Naive thymus-derived CD4-positive, alpha-beta T cell (primary cell): ENCODE measurements around the gene URGCP. TPM values are rescaled to one million over a fixed set of nuclear protein-coding genes. Genes with fewer than 3 reads are reported as not detected.

Experiments used
- ATAC-seq: fragments of 150-1000 bp; cut with Tn5 transposase; 2 replicates; pipeline ENCODE4 v1.10.0; 2021; ENCODE audit warnings: mild to moderate bottlenecking, moderate library complexity
- CTCF ChIA-PET: fragments of 350-600 bp; sonication (Branson Sonifier 250); formaldehyde crosslinking; loops from one replicate; lab custom pipeline; 2021; ENCODE audit warnings: antibody characterized with exemption; lab: Charles Lee
- POLR2A ChIA-PET: fragments of 350-600 bp; sonication (Branson Sonifier 250); formaldehyde crosslinking; loops from one replicate; lab custom pipeline; 2021; ENCODE audit warnings: antibody characterized with exemption, inconsistent platforms; lab: Charles Lee
- DNase-seq, 9 donors: peaks; one replicate each; pipeline versions ENCODE4 v3.0.0 to v3.0.0-alpha.2; 2020 to 2022; ENCODE audit warnings: mixed read lengths in 1 of 9
- H3K27ac ChIP-seq: one replicate; pipeline ENCODE4 v1.7.0; 2013; ENCODE audit warnings: mild to moderate bottlenecking, low read depth, low read length, moderate library complexity
- H3K27me3 ChIP-seq, 2 donors: one replicate each; pipeline ENCODE4 v1.7.0; 2013; ENCODE audit warnings: low read length in 2 of 2, mild to moderate bottlenecking in 2 of 2, moderate library complexity in 2 of 2; ENCODE audit not compliant: control insufficient read depth in 2 of 2, insufficient read depth in 2 of 2
- H3K36me3 ChIP-seq, 3 experiments: 1 replicate in 2 of 3; 2 replicates in 1 of 3; pipeline ENCODE4 v1.7.0; 2013; ENCODE audit warnings: low read length in 3 of 3, mild to moderate bottlenecking in 3 of 3, moderate library complexity in 1 of 3; ENCODE audit not compliant: insufficient read depth in 3 of 3, control insufficient read depth in 2 of 3
- H3K4me1 ChIP-seq, 2 donors: one replicate each; pipeline ENCODE4 v1.7.0; 2013; ENCODE audit warnings: low read length in 2 of 2, mild to moderate bottlenecking in 2 of 2, moderate library complexity in 1 of 2; ENCODE audit not compliant: control insufficient read depth in 2 of 2, insufficient read depth in 2 of 2
- H3K4me3 ChIP-seq: 2 replicates; pipeline ENCODE4 v1.7.0; 2013; ENCODE audit warnings: mild to moderate bottlenecking, low read length
- H3K9me3 ChIP-seq, 3 experiments: 1 replicate in 2 of 3; 2 replicates in 1 of 3; pipeline ENCODE4 v1.7.0; 2013; ENCODE audit warnings: low read length in 3 of 3; ENCODE audit not compliant: control insufficient read depth in 2 of 3
- H3K27ac Mint-ChIP-seq, 9 donors: one replicate each; pipeline ENCODE4 v1.8.0; 2020 to 2022; ENCODE audit warnings: mixed read lengths in 9 of 9, mild to moderate bottlenecking in 8 of 9, moderate library complexity in 5 of 9, inconsistent platforms in 2 of 9
- H3K27me3 Mint-ChIP-seq, 5 donors: one replicate each; pipeline ENCODE4 v1.8.0; 2021 to 2022; ENCODE audit warnings: mixed read lengths in 5 of 5, mild to moderate bottlenecking in 1 of 5
- H3K36me3 Mint-ChIP-seq, 5 donors: one replicate each; pipeline ENCODE4 v1.8.0; 2020 to 2022; ENCODE audit warnings: mixed read lengths in 5 of 5, mild to moderate bottlenecking in 3 of 5, inconsistent platforms in 1 of 5
- H3K4me1 Mint-ChIP-seq, 7 donors: one replicate each; pipeline ENCODE4 v1.8.0; 2020 to 2022; ENCODE audit warnings: mixed read lengths in 7 of 7, mild to moderate bottlenecking in 3 of 7, inconsistent platforms in 1 of 7
- H3K4me3 Mint-ChIP-seq, 10 donors: one replicate each; pipeline ENCODE4 v1.8.0; 2020 to 2022; ENCODE audit warnings: mild to moderate bottlenecking in 10 of 10, mixed read lengths in 10 of 10, moderate library complexity in 6 of 10, inconsistent platforms in 2 of 10
- H3K9me3 Mint-ChIP-seq, 11 donors: one replicate each; pipeline ENCODE4 v1.8.0; 2020 to 2022; ENCODE audit warnings: mixed read lengths in 11 of 11, mild to moderate bottlenecking in 4 of 11, inconsistent platforms in 1 of 11, moderate library complexity in 1 of 11
- intact Hi-C, 2 donors: fragments of 100-400 bp; cut with micrococcal nuclease; formaldehyde crosslinking; loops; one replicate each; pipeline ENCODE4 v1.15.1; 2023
- polyA plus RNA-seq, 2 donors: library from polyadenylated mRNA; unstranded; fragments of 300-500 nt; fragmentation: Illumina TruSeq; gene quantifications; one replicate each; pipeline ENCODE4 v1.2.3, GENCODE V29; 2021
- total RNA-seq, 6 experiments: library from RNA in 5 of 6; stranded (reverse) in 5 of 6; gene quantifications; 1 replicate in 5 of 6; 2 replicates in 1 of 6; pipeline ENCODE4 v1.2.3 and lab custom pipeline; 2021 to 2026

URGCP gene
- total and polyA plus RNA-seq, 7 experiments from 2014 or later: 20.0 to 40.6 (median 26.8) TPM

- no peak for ATAC-seq
- Mint-ChIP-seq H3K4me3 (peak overlapping the region; percentile 88 to 97 (median 94)), H3K27me3 (peaks cover 0 to 3% (median 0%) of the 10 kb centered on the region in 5 donors), H3K27ac (peak overlapping the region; percentile 72 to 97 (median 86)), H3K36me3 (peaks cover 14 to 26% (median 19%) of the 10 kb centered on the region in 5 donors), H3K9me3 (peaks cover 0 to 2% (median 0%) of the 10 kb centered on the region in 11 donors), H3K4me1 (peaks cover 0 to 24% (median 22%) of the 10 kb centered on the region in 7 donors)
- H3K27ac ChIP-seq: peak overlapping the region; percentile 78
- DNase-seq: no peak
- peaks cover 4 to 18% (median 5%) of the 10 kb centered on the region in 3 experiments for H3K36me3 ChIP-seq
- ChIA-PET POLR2A (interaction anchor here (0.6 to 1.6 kb wide), 6 partner anchors 9 to 667 kb away, joined by 3 to 14 read pairs (median 3); partner anchors contain the start of gene UBE2D4), CTCF (no interaction called here)
- peaks cover 13 to 15% of the 10 kb centered on the region in 2 donors for H3K4me1 ChIP-seq
- intact Hi-C loops: loop anchor here (5.0 kb wide), 3 partner anchors 214 to 1899 kb away; partner anchors contain the start of genes POLM (in 1 of the 2) and YKT6 (in 1 of the 2)
- H3K4me3 ChIP-seq: peak overlapping the region; percentile 92
- H3K9me3 ChIP-seq: no peaks in the 10 kb centered on the region
- H3K27me3 ChIP-seq: no peaks in the 10 kb centered on the region
Observed at GRCh38 chr7:43868181-43868580, 38.2 kb downstream of the URGCP start.

GRCh38 chr7:43865277-43865676, 41.1 kb downstream of the URGCP start:
- no peak overlapping the region for H3K4me3 ChIP-seq
- H3K27me3 ChIP-seq: no peaks in the 10 kb centered on the region
- no peak for DNase-seq
- CTCF ChIA-PET: interaction anchor here (0.6 kb wide), 1 partner anchor 202 kb away, joined by 3 read pairs; no protein-coding TSS in a partner anchor
- H3K4me1 ChIP-seq: peaks cover 13 to 14% of the 10 kb centered on the region in 2 donors
- peaks cover 14 to 23% (median 19%) of the 10 kb centered on the region in 5 donors for H3K36me3 Mint-ChIP-seq
- H3K27ac Mint-ChIP-seq: peak overlapping the region in 1 of 9 donors; percentile 26
- H3K4me1 Mint-ChIP-seq: peaks cover 0 to 23% (median 20%) of the 10 kb centered on the region in 7 donors
- H3K9me3 Mint-ChIP-seq: peaks cover 0 to 2% (median 0%) of the 10 kb centered on the region in 11 donors
- no peak overlapping the region for H3K27ac ChIP-seq
- no peak for ATAC-seq
- peaks cover 0 to 19% (median 0%) of the 10 kb centered on the region in 5 donors for H3K27me3 Mint-ChIP-seq
- no peak overlapping the region for H3K4me3 Mint-ChIP-seq
- POLR2A ChIA-PET: no interaction called here
- H3K9me3 ChIP-seq: no peaks in the 10 kb centered on the region
- intact Hi-C loops: loop anchor here (5.0 kb wide), 3 partner anchors 217 to 1902 kb away; partner anchors contain the start of genes POLM (in 1 of the 2) and YKT6 (in 1 of the 2)
- H3K36me3 ChIP-seq: peaks cover 4 to 18% (median 5%) of the 10 kb centered on the region in 3 experiments

GRCh38 chr7:43864126-43864525, 42.3 kb downstream of the URGCP start:
- H3K27ac ChIP-seq: no peak overlapping the region
- POLR2A ChIA-PET: no interaction called here
- H3K4me3 ChIP-seq: no peak overlapping the region
- Mint-ChIP-seq H3K4me3 (no peak overlapping the region), H3K36me3 (peaks cover 14 to 22% (median 19%) of the 10 kb centered on the region in 5 donors), H3K4me1 (peaks cover 0 to 15% (median 11%) of the 10 kb centered on the region in 7 donors), H3K27ac (no peak overlapping the region), H3K27me3 (peaks cover 0 to 25% (median 0%) of the 10 kb centered on the region in 5 donors), H3K9me3 (peaks cover 0 to 3% (median 0%) of the 10 kb centered on the region in 11 donors)
- no peaks in the 10 kb centered on the region for H3K9me3 ChIP-seq
- DNase-seq (no peak), ATAC-seq (no peak)
- peaks cover 4 to 18% (median 5%) of the 10 kb centered on the region in 3 experiments for H3K36me3 ChIP-seq
- peaks cover 8% of the 10 kb centered on the region in 2 donors for H3K4me1 ChIP-seq
- intact Hi-C loops: no loop called here
- CTCF ChIA-PET: interaction anchor here (0.8 kb wide), 1 partner anchor 26 kb away, joined by 3 read pairs; no protein-coding TSS in a partner anchor
- H3K27me3 ChIP-seq: no peaks in the 10 kb centered on the region

- Mint-ChIP-seq H3K27me3 (peaks cover 0 to 18% (median 0%) of the 10 kb centered on the region in 5 donors), H3K4me3 (no peak overlapping the region), H3K9me3 (peaks cover 0 to 3% (median 0%) of the 10 kb centered on the region in 11 donors), H3K27ac (no peak overlapping the region), H3K4me1 (no peaks in the 10 kb centered on the region), H3K36me3 (no peaks in the 10 kb centered on the region)
- DNase-seq (no peak), ATAC-seq (no peak)
- no peaks in the 10 kb centered on the region for H3K36me3 ChIP-seq
- no peaks in the 10 kb centered on the region for H3K9me3 ChIP-seq
- H3K27ac ChIP-seq: no peak overlapping the region
- CTCF ChIA-PET: interaction anchor here (0.8 kb wide), 1 partner anchor 666 kb away, joined by 3 read pairs; no protein-coding TSS in a partner anchor
- H3K4me3 ChIP-seq: no peak overlapping the region
- intact Hi-C loops: no loop called here
- POLR2A ChIA-PET: no interaction called here
- no peaks in the 10 kb centered on the region for H3K4me1 ChIP-seq
- no peaks in the 10 kb centered on the region for H3K27me3 ChIP-seq
Observed at GRCh38 chr7:43856996-43857395, 49.4 kb downstream of the URGCP start.

GRCh38 chr7:43856316-43856715, 50.1 kb downstream of the URGCP start:
- Mint-ChIP-seq H3K27me3 (peaks cover 0 to 14% (median 0%) of the 10 kb centered on the region in 5 donors), H3K27ac (no peak overlapping the region), H3K4me3 (no peak overlapping the region), H3K9me3 (peaks cover 0 to 3% (median 0%) of the 10 kb centered on the region in 11 donors), H3K36me3 (no peaks in the 10 kb centered on the region), H3K4me1 (no peaks in the 10 kb centered on the region)
- Histone ChIP-seq H3K9me3 (no peaks in the 10 kb centered on the region), H3K36me3 (no peaks in the 10 kb centered on the region), H3K4me3 (no peak overlapping the region), H3K4me1 (no peaks in the 10 kb centered on the region), H3K27me3 (no peaks in the 10 kb centered on the region), H3K27ac (no peak overlapping the region)
- DNase-seq: no peak
- intact Hi-C loops: no loop called here
- POLR2A ChIA-PET: no interaction called here
- CTCF ChIA-PET: interaction anchor here (0.8 kb wide), 1 partner anchor 665 kb away, joined by 3 read pairs; no protein-coding TSS in a partner anchor
- ATAC-seq: no peak

- no peaks in the 10 kb centered on the region for H3K36me3 Mint-ChIP-seq
- H3K27me3 Mint-ChIP-seq: peaks cover 0 to 12% (median 0%) of the 10 kb centered on the region in 5 donors
- no peak overlapping the region for H3K4me3 ChIP-seq
- H3K4me1 ChIP-seq: no peaks in the 10 kb centered on the region
- H3K4me1 Mint-ChIP-seq: no peaks in the 10 kb centered on the region
- no peak overlapping the region for H3K4me3 Mint-ChIP-seq
- DNase-seq (no peak), ATAC-seq (no peak)
- intact Hi-C loops: no loop called here
- no peaks in the 10 kb centered on the region for H3K36me3 ChIP-seq
- POLR2A ChIA-PET: no interaction called here
- H3K27ac ChIP-seq: no peak overlapping the region
- H3K27ac Mint-ChIP-seq: no peak overlapping the region
- H3K9me3 ChIP-seq: no peaks in the 10 kb centered on the region
- CTCF ChIA-PET: no interaction called here
- no peaks in the 10 kb centered on the region for H3K27me3 ChIP-seq
- H3K9me3 Mint-ChIP-seq: peaks cover 0 to 3% (median 0%) of the 10 kb centered on the region in 11 donors
Observed at GRCh38 chr7:43855176-43855575, 51.2 kb downstream of the URGCP start.
